IMR-90 (cell line): ENCODE data around the gene PIGA. TPM values are rescaled to one million over a fixed set of nuclear protein-coding genes. Genes with fewer than 3 reads are reported as not detected.

Source experiments
- ATAC-seq: fragments of 200-7000 bp; cut with Tn5 transposase; 2 replicates; pipeline ENCODE4 v1.9.1; 2020; ENCODE audit warnings: low read depth, mild to moderate bottlenecking, moderate library complexity
- BruUV-seq: library from RNA; stranded (reverse); fragments of 400-500 nt; replicated peaks from 2 replicates; lab custom pipeline; 2021; lab: Mats Ljungman, UMichigan
- CTCF ChIA-PET: fragments of 300-600 bp; formaldehyde crosslinking; extraction: SDS; loops from one replicate; lab custom pipeline; 2021; ENCODE audit warnings: antibody characterized with exemption; lab: Yijun Ruan, JAX
- POLR2A ChIA-PET: fragments of 300-600 bp; sonication (Branson Sonifier 250); formaldehyde crosslinking; loops from one replicate; lab custom pipeline; 2022; ENCODE audit warnings: antibody characterized with exemption; ENCODE audit not compliant: unreplicated experiment; lab: Charles Lee
- DNase-seq: peaks from one replicate; pipeline ENCODE4 v3.0.0; 2013
- H2AFZ ChIP-seq: replicated peaks from 2 replicates; pipeline ENCODE3; 2013; ENCODE audit warnings: low read length, mild to moderate bottlenecking; ENCODE audit not compliant: poor library complexity
- H2AK5ac ChIP-seq: 2 replicates; pipeline ENCODE4 v1.6.1; 2013; ENCODE audit warnings: low read depth, low read length, inconsistent platforms
- H2AK9ac ChIP-seq: replicated peaks from 2 replicates; pipeline ENCODE3; 2013; ENCODE audit warnings: mild to moderate bottlenecking, low read depth, low read length, moderate library complexity; ENCODE audit not compliant: poor library complexity
- H2BK120ac ChIP-seq: 2 replicates; pipeline ENCODE4 v1.6.1; 2013; ENCODE audit warnings: low read depth, low read length, inconsistent platforms
- H2BK15ac ChIP-seq: 3 replicates; pipeline ENCODE4 v1.6.1; 2013; ENCODE audit warnings: low read depth, low read length, inconsistent platforms
- H2BK20ac ChIP-seq: 2 replicates; pipeline ENCODE4 v1.6.1; 2013; ENCODE audit warnings: low read depth, mild to moderate bottlenecking, inconsistent platforms, low read length, moderate library complexity
- H2BK5ac ChIP-seq: 2 replicates; pipeline ENCODE4 v1.6.1; 2013; ENCODE audit warnings: mild to moderate bottlenecking, low read depth, low read length, inconsistent platforms; ENCODE audit not compliant: poor library complexity, severe bottlenecking
- H3K14ac ChIP-seq: replicated peaks from 2 replicates; pipeline ENCODE4 v1.6.1; 2013; ENCODE audit warnings: low read depth, low read length, inconsistent platforms
- H3K18ac ChIP-seq: 2 replicates; pipeline ENCODE4 v1.6.1; 2013; ENCODE audit warnings: low read depth, low read length, control low read depth
- H3K23ac ChIP-seq: 2 replicates; pipeline ENCODE4 v1.6.1; 2013; ENCODE audit warnings: low read depth, low read length, inconsistent platforms
- H3K27ac ChIP-seq: 2 replicates; pipeline ENCODE4 v1.5.1; 2013; ENCODE audit warnings: mild to moderate bottlenecking, control low read depth, low read length; ENCODE audit not compliant: insufficient read depth
- H3K27me3 ChIP-seq: 2 replicates; pipeline ENCODE4 v1.6.1; 2013; ENCODE audit warnings: low read length; ENCODE audit not compliant: control insufficient read depth, insufficient read depth
- H3K36me3 ChIP-seq: 2 replicates; pipeline ENCODE4 v1.6.1; 2013; ENCODE audit warnings: low read length, mixed read lengths; ENCODE audit not compliant: control insufficient read depth, insufficient read depth
- H3K4ac ChIP-seq: 2 replicates; pipeline ENCODE4 v1.6.1; 2013; ENCODE audit warnings: low read depth, low read length, inconsistent platforms
- H3K4me1 ChIP-seq: 2 replicates; pipeline ENCODE4 v1.6.1; 2013; ENCODE audit warnings: low read length, mixed read lengths; ENCODE audit not compliant: control insufficient read depth, insufficient read depth
- H3K4me2 ChIP-seq: 2 replicates; pipeline ENCODE4 v1.6.1; 2013; ENCODE audit warnings: low read depth, mild to moderate bottlenecking, control low read depth, low read length, moderate library complexity
- H3K4me3 ChIP-seq: 2 replicates; pipeline ENCODE4 v1.5.1; 2013; ENCODE audit warnings: low read depth, mild to moderate bottlenecking, control low read depth, low read length, moderate library complexity; ENCODE audit not compliant: insufficient read depth
- H3K56ac ChIP-seq: 2 replicates; pipeline ENCODE4 v1.6.1; 2013; ENCODE audit warnings: low read length, inconsistent platforms; ENCODE audit not compliant: insufficient read depth; ENCODE audit errors: extremely low read depth
- H3K79me1 ChIP-seq, 2 experiments: 2 replicates each; pipeline ENCODE4 v1.6.1; 2013; ENCODE audit warnings: low read length in 2 of 2, inconsistent platforms in 1 of 2, low read depth in 1 of 2
- H3K9ac ChIP-seq: 2 replicates; pipeline ENCODE4 v1.6.1; 2013; ENCODE audit warnings: low read depth, low read length, control low read depth
- H3K9me1 ChIP-seq: 2 replicates; pipeline ENCODE4 v1.6.1; 2013; ENCODE audit warnings: low read length, inconsistent platforms; ENCODE audit not compliant: insufficient read depth
- H3K9me3 ChIP-seq: 2 replicates; pipeline ENCODE4 v1.6.1; 2013; ENCODE audit warnings: low read length; ENCODE audit not compliant: control insufficient read depth, insufficient read depth
- H4K20me1 ChIP-seq: 2 replicates; pipeline ENCODE4 v1.6.1; 2013; ENCODE audit warnings: low read length, inconsistent platforms; ENCODE audit not compliant: insufficient read depth
- H4K5ac ChIP-seq: 2 replicates; pipeline ENCODE4 v1.6.1; 2013; ENCODE audit warnings: mild to moderate bottlenecking, low read depth, low read length, control low read depth
- H4K8ac ChIP-seq, 2 experiments: 2 replicates each; pipeline ENCODE4 v1.6.1; 2013; ENCODE audit warnings: low read depth in 2 of 2, low read length in 2 of 2, control low read depth in 1 of 2, inconsistent platforms in 1 of 2
- H4K91ac ChIP-seq: 2 replicates; pipeline ENCODE4 v1.6.1; 2013; ENCODE audit warnings: low read depth, low read length, inconsistent platforms; ENCODE audit not compliant: insufficient read depth
- CEBPB ChIP-seq: IDR thresholded peaks from 2 replicates; pipeline ENCODE4 v1.6.1; 2012; ENCODE audit warnings: low read depth, low read length, improper control_type of control experiment
- CHD1 ChIP-seq: IDR thresholded peaks from 2 replicates; pipeline ENCODE4 v1.6.1; 2012; ENCODE audit warnings: low read depth, low read length, improper control_type of control experiment
- MXI1 ChIP-seq: IDR thresholded peaks from 2 replicates; pipeline ENCODE4 v1.6.1; 2012; ENCODE audit warnings: low read depth, mild to moderate bottlenecking, low read length, moderate library complexity, borderline replicate concordance
- RAD21 ChIP-seq: IDR thresholded peaks from 2 replicates; pipeline ENCODE4 v1.6.1; 2012; ENCODE audit warnings: low read length, improper control_type of control experiment
- RCOR1 ChIP-seq: IDR thresholded peaks from 2 replicates; pipeline ENCODE4 v1.6.1; 2012; ENCODE audit warnings: mild to moderate bottlenecking, low read length, improper control_type of control experiment; ENCODE audit not compliant: insufficient replicate concordance
- SMC3 ChIP-seq: fragments of 150-350 bp; IDR thresholded peaks from 2 replicates; pipeline ENCODE4 v1.6.1; 2016; ENCODE audit warnings: low read depth, mild to moderate bottlenecking, antibody characterized with exemption, low read length, moderate library complexity
- WGBS, 2 experiments: methylation state at CpG; one replicate each; pipeline versions ENCODE4 v1.1.5 to v1.1.7; 2013; ENCODE audit warnings: missing lambda C conversion rate in 2 of 2; ENCODE audit not compliant: insufficient read length in 1 of 2; ENCODE audit errors: extremely low coverage in 2 of 2; 5-methylcytosine and 5-hydroxymethylcytosine counted together
- dilution Hi-C: fragments of 300-500 bp; cut with HindIII; formaldehyde crosslinking; loops from one replicate; pipeline ENCODE4 v1.14.3; 2018; ENCODE audit warnings: low sequenced_read_pairs; ENCODE audit not compliant: unreplicated experiment
- in situ Hi-C: fragments of 300-500 bp; cut with MboI; formaldehyde crosslinking; loops from 3 replicates; pipeline ENCODE4 v1.14.3; 2019; ENCODE audit warnings: low sequenced_read_pairs, inconsistent platforms, mixed read lengths
- intact Hi-C: fragments of 100-400 bp; cut with micrococcal nuclease; formaldehyde crosslinking; loops from 2 replicates; pipeline ENCODE4 v1.10.0; 2022
- polyA plus RNA-seq, 3 experiments: library from polyadenylated mRNA; depleted of rRNA; stranded (reverse); fragments of >200 nt; gene quantifications; 2 replicates each; pipeline ENCODE4 v1.2.3, GENCODE V29; 2012; ENCODE audit warnings: low replicate concordance in 1 of 3
- total RNA-seq: library from RNA; depleted of rRNA; stranded (reverse); fragments of >200 nt; gene quantifications from 2 replicates; pipeline ENCODE4 v1.2.3, GENCODE V29; 2012
- TF ChIP-seq, protein P1 (sequence below): conservative IDR thresholded peaks from 2 replicates; pipeline ENCODE4 v1.5.1; 2012; ENCODE audit warnings: mild to moderate bottlenecking, low read depth, low read length, improper control_type of control experiment
- TF ChIP-seq, protein P2 (sequence below): fragments of 150-350 bp; IDR thresholded peaks from 2 replicates; pipeline ENCODE4 v1.6.1; 2017; ENCODE audit warnings: mild to moderate bottlenecking, antibody characterized with exemption, low read length, low read depth

The PIGA gene
- total and polyA plus RNA-seq, 2 of the 4 experiments (the other 2 are of a cell fraction) = 3.4 to 9.1 TPM

DNA sequence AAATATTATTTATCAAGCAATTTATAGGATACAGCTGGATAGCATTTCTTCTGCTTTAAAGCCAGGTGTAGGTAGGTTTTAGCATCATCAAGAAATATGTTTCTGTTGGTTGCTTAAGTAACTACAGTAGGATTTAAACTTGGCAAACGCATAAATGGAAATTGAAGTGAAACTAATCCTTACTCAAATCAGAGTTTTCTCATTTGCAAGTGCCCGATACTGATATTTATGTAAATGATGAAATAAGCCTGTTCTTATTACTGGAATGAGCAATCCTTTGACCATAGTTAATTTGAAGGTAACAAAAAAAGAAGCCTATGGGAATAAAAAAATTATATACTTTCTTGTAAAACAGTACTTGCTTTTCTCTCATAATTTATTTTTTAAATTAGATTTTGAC lies 23.2 kb upstream of the PIGA start (continued):
- TF ChIP-seq, protein P1, sequence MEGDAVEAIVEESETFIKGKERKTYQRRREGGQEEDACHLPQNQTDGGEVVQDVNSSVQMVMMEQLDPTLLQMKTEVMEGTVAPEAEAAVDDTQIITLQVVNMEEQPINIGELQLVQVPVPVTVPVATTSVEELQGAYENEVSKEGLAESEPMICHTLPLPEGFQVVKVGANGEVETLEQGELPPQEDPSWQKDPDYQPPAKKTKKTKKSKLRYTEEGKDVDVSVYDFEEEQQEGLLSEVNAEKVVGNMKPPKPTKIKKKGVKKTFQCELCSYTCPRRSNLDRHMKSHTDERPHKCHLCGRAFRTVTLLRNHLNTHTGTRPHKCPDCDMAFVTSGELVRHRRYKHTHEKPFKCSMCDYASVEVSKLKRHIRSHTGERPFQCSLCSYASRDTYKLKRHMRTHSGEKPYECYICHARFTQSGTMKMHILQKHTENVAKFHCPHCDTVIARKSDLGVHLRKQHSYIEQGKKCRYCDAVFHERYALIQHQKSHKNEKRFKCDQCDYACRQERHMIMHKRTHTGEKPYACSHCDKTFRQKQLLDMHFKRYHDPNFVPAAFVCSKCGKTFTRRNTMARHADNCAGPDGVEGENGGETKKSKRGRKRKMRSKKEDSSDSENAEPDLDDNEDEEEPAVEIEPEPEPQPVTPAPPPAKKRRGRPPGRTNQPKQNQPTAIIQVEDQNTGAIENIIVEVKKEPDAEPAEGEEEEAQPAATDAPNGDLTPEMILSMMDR = no peak

DNA sequence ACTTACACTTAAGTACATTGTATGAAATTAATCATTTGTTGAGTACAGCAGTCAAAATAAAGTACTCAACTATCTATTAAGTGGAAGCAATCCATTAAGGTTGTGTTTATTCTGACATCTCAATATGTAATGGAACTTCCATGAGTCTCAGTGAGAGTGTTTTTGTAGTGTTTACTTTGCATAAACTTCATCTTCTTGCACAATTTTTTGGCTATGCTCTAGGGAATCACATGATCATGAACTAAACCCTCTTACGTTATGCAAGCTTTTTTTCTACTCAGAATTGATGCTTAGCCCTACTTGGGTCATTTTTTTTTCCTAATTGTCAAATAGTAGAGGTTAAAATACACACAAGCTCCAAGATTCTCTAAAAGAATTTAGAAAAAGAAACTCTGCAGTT lies 21.1 kb upstream of the PIGA start:
- H3K9ac ChIP-seq = no peak overlapping the region
- dilution Hi-C loops (no loop called here), intact Hi-C loops (no loop called here), in situ Hi-C loops (no loop called here)
- H3K36me3 ChIP-seq = no peaks in the 10 kb centered on the region
- no peak overlapping the region for H2AK5ac ChIP-seq
- H3K9me3 ChIP-seq = peaks cover 2% of the 10 kb centered on the region; the same call in 1 of the 2 replicates
- H3K4me2 ChIP-seq = no peak overlapping the region
- ChIA-PET CTCF (interaction anchor here (1.0 kb wide), 1 partner anchor 111 kb away, joined by 3 read pairs; no protein-coding TSS in a partner anchor), POLR2A (no interaction called here)
- no peaks in the 10 kb centered on the region for H3K79me1 ChIP-seq
- no peak overlapping the region for H3K4me3 ChIP-seq
- H3K4me1 ChIP-seq = peaks cover 2% of the 10 kb centered on the region; the same call in 1 of the 2 replicates
- no peak overlapping the region for H2BK20ac ChIP-seq
- no peak overlapping the region for H2AFZ ChIP-seq
- no CpG with 5 or more reads among the region's 1 CpG for WGBS, 2 experiments
- H2BK15ac ChIP-seq = no peak overlapping the region
- H2BK120ac ChIP-seq = no peak overlapping the region
- no peak overlapping the region for H4K5ac ChIP-seq
- no peak overlapping the region for H4K91ac ChIP-seq
- H4K8ac ChIP-seq = no peak overlapping the region
- no peak overlapping the region for H3K27ac ChIP-seq
- H3K4ac ChIP-seq = no peak overlapping the region
- H3K14ac ChIP-seq = no peak overlapping the region
- TF ChIP-seq CHD1 = no peak
- TF ChIP-seq RAD21 = no peak
- no peak for TF ChIP-seq RCOR1
- TF ChIP-seq, protein P2, sequence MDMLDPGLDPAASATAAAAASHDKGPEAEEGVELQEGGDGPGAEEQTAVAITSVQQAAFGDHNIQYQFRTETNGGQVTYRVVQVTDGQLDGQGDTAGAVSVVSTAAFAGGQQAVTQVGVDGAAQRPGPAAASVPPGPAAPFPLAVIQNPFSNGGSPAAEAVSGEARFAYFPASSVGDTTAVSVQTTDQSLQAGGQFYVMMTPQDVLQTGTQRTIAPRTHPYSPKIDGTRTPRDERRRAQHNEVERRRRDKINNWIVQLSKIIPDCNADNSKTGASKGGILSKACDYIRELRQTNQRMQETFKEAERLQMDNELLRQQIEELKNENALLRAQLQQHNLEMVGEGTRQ = peak; percentile 57; the same call in 1 of the 2 replicates
- TF ChIP-seq MXI1 = no peak
- TF ChIP-seq CEBPB = peak; percentile 88
- no peak for TF ChIP-seq SMC3
- no peak overlapping the region for H2BK5ac ChIP-seq
- no peak overlapping the region for H3K23ac ChIP-seq
- BruUV-seq = no TSS peak
- ATAC-seq (peak; percentile 60), DNase-seq (peak; percentile 75)
- no peak overlapping the region for H3K56ac ChIP-seq
- no peak overlapping the region for H2AK9ac ChIP-seq
- peaks cover 6% of the 10 kb centered on the region; the same call in 1 of the 2 replicates for H3K27me3 ChIP-seq
- no peak overlapping the region for H3K18ac ChIP-seq
- no peaks in the 10 kb centered on the region for H3K9me1 ChIP-seq
- H4K20me1 ChIP-seq = no peaks in the 10 kb centered on the region
